EH (cell line): ENCODE data around the gene ZNF831.
A peak's percentile ranks its signal among the peaks of the same experiment; 100 is the strongest.

ENCODE experiments used
- DNase-seq: peaks from one replicate; pipeline ENCODE4 v3.0.0-alpha.2; 2015; ENCODE audit warnings: low read depth

The ZNF831 gene

GRCh38 chr20:59181936-59182335, 18.3 kb downstream of the ZNF831 start:
- no peak for DNase-seq

GRCh38 chr20:59182401-59183044, 18.9 kb downstream of the ZNF831 start:
- DNase-seq = no peak

DNA sequence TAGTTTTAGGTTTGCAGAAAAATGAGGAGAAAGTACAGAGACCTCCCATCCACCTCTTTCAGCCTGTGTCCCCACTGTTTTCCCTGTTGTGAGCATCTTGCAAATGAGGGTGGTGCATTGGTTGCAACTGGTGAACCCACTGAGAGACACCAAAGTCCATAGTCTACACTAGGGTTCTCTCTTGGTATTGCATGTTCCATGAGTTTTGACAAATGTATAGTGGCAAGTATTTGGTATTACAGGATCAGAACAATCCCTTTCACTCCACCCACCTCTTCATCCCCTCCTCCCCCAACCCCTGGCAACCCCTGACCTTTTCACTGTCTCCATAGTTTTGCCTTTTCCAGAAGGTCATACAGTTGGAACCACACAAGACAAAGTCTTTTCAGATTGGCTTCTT, 20.1 kb downstream of the ZNF831 start:
- no peak for DNase-seq

GRCh38 chr20:59184880-59185447, 21.3 kb downstream of the ZNF831 start:
- DNase-seq = no peak

DNA sequence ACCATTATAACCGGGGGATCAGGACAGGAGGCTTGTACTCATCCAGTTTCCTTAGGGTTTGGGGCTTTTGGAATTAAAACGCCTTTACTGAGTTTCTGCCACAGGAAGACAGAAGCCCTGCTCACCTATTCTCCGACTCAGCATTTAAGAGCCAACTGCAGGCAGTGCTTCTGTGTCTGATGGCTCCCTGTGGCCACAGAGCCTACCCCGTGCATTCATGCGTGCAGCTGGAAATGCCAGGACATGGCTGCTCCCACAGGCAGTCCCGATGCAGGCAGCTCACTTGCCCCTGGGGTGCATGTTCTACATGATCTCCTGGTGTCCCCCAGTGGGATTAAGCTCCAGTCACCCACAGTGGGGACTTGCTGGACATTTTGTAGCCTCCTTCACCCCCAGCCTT, 22.2 kb downstream of the ZNF831 start:
- no peak for DNase-seq

GRCh38 chr20:59190466-59190865, 26.8 kb downstream of the ZNF831 start:
- no peak for DNase-seq

DNA sequence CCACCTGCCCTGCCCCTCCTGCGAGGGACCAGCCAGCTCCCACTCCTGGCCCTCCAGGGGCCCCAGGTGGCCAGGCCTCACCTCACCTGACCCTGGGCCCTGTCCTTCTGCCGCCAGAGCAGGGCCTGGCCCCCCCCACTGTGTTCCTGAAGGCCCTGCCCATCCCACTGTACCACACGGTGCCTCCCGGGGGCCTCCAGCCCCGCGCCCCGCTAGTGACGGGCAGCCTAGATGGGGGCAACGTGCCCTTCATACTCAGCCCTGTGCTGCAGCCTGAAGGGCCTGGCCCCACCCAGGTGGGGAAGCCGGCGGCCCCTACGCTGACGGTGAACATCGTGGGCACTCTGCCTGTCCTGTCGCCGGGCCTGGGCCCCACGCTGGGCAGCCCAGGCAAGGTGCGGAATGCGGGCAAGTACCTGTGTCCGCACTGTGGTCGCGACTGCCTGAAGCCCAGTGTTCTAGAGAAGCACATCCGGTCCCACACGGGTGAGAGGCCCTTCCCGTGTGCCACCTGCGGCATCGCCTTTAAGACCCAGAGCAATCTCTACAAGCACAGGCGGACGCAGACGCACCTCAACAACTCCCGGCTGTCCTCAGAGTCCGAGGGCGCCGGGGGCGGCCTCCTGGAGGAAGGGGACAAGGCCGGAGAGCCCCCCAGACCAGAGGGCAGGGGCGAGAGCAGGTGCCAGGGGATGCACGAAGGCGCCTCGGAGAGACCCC, 27.6 kb downstream of the ZNF831 start:
- DNase-seq = no peak

- DNase-seq = no peak
Observed at GRCh38 chr20:59191756-59192532, 28.3 kb downstream of the ZNF831 start.

DNA sequence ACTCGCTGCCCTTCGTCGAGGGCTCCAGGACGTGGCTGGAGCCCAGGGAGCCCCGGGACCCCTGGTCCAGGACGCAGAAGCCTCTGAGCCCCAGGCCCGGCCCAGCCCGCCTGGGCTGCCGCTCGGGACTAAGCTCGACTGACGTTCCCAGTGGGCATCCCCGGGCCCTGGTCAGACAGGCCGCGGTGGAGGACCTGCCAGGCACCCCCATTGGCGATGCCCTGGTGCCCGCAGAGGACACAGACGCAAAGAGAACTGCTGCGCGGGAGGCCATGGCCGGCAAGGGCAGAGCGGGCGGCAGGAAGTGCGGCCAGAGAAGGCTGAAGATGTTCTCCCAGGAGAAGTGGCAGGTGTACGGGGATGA, 28.9 kb downstream of the ZNF831 start:
- no peak for DNase-seq

- no peak for DNase-seq
Observed at GRCh38 chr20:59193325-59193724, 29.7 kb downstream of the ZNF831 start.

DNA sequence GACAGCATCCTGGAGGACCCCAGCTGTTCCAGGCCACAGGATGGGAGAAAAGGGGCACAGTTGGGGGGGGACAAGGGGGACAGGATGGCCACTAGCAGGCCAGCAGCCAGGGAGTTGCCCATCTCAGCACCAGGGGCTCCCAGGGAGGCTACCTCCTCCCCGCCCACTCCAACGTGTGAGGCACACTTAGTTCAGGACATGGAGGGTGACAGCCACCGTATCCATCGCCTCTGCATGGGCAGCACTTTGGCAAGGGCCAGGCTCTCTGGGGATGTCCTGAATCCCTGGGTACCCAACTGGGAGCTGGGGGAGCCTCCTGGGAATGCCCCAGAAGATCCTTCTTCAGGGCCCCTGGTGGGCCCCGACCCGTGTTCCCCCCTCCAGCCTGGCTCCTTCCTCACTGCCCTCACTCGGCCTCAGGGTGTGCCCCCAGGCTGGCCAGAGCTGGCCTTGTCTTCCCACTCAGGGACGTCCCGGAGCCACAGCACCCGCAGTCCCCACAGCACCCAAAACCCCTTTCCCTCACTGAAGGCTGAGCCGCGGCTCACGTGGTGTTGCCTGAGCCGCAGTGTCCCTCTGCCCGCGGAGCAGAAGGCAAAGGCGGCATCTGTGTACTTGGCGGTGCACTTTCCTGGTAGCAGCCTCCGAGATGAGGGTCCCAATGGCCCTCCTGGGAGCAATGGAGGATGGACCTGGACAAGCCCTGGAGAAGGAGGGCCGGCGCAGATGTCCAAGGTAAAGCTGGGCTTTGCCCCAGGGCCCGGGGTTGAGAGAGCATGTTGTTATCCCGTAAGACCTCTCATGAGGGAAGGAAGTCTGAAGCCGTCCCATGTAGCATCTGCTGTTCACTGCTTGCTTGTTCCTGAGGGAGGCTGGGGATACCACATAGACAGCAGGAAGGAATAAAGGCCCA, 30.7 kb downstream of the ZNF831 start:
- no peak for DNase-seq

- no peak for DNase-seq
Observed at GRCh38 chr20:59195316-59195993, 31.8 kb downstream of the ZNF831 start.

GRCh38 chr20:59204165-59204894, 40.7 kb downstream of the ZNF831 start:
- no peak for DNase-seq

- DNase-seq = no peak
Observed at GRCh38 chr20:59205044-59205443, 41.4 kb downstream of the ZNF831 start.

DNA sequence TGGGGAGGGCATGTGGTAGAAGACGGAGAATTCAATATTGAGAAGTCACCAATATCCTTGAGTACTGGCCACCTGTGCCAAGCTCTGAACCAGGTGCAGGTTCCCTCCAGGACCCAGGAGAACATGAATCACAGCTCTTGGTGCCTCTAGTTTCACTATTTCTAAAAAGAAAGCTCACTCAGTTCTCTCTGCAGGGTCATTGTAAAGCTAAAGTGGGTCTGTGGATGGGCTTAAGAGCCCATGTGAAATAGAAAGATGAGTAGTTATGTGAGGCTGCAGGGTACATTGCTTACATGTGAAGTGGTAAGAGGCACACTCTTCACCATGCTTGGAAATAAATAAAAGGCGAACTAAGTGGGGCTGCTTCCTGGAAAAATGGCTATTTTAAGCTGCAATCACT, 43.6 kb downstream of the ZNF831 start:
- DNase-seq = no peak

- peak; percentile 34 for DNase-seq
Observed at GRCh38 chr20:59207742-59208357, 44.2 kb downstream of the ZNF831 start.

DNA sequence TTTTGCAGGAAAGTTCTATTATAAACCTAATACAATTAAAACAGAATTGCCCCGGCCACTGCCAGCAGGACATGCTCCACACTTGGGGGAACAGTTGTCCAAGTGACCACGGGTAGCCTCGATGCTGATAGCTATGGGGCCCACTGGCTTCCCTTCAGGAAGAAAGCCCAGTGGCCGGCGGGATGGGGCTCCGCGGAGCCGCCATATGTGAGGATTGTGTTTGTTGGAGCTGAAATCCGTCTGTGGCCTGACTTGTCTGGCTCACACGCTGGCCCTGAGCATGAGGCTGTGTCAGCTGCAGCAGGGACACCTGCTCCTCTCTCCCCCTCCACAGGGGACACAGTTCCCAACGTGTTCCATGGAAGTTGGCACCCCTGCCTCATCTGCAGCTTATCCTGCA, 46.6 kb downstream of the ZNF831 start:
- DNase-seq = no peak

GRCh38 chr20:59211208-59211765, 47.7 kb downstream of the ZNF831 start:
- no peak for DNase-seq

DNA sequence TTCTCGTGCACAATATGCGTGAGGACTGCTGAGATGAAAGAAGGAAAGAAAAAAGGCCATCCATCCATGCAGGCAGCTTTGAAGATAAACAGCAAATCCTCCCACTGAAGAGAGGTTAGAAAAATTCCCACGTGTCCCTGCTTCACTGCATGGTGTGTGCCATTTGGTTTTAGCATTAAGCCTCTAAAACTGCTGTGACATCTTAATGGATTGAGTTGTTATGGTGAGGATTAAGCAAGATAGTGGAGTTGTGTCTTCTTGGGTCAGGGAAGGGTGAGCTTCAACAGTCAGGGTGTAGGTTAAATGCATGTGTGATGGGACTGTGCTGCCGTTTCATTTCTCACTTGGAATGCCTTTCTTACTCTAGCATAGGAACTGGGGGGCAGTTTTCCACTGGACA, 50.5 kb downstream of the ZNF831 start:
- DNase-seq = no peak
